Stimulated activated CD4-positive, alpha-beta T cell treated with anti-CD3 and anti-CD28 coated beads, Interleukin-1b, Interleukin-23, amount 100 ng/mL, for 4 hours (primary cell): ENCODE results near the gene MARK2.
A peak's percentile ranks its signal among the peaks of the same experiment; 100 is the strongest.

ENCODE experiments used
- DNase-seq, 2 donors: peaks; one replicate each; pipeline ENCODE4 v3.0.0-alpha.2; 2020; ENCODE audit warnings: low read depth in 2 of 2

MARK2 gene

DNA sequence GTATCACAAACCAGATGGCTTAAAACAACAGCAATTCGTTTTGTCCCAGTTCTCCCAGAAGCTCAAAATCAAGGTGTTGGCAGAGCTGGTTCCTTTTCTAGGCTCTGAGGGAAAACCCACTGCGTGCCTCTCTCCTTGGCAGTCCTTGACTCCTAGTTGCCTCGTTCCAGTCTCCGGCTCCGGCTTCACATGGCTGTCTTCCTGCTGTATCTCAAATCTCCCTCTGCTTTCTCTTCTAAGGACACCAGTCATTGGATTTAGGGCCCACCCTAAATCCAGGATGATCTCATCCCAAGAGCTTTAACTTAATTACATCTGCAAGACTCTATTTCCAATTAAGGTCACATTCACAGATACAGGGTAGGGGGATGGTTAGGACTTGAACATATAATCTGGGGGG, 90.7 kb downstream of the MARK2 start:
- no peak for DNase-seq

- no peak for DNase-seq
These were observed 92.1 kb downstream of the MARK2 start for GRCh38 chr11:63931045-63931444.

GRCh38 chr11:63931876-63932275, 93.0 kb downstream of the MARK2 start:
- DNase-seq = no peak

DNA sequence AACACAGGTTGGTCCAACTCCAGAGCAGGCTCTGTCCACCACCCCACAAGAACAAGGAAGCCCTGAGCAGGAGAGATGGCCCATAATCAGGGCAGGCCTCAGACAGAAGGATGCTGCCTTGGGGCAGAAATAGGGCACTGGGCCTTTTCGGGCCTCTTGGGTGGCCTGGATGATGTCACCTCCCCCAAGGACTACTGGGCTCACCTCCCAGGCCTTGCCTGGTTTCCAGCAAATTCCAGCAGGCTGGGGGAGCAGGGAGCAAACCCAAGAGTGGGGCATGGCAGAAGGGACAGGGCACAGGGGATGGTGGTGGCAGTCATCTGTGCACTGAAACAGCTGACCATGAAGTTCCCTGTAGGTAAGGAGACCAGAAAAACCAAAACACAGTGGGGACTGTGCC, 94.5 kb downstream of the MARK2 start:
- DNase-seq = no peak

DNA sequence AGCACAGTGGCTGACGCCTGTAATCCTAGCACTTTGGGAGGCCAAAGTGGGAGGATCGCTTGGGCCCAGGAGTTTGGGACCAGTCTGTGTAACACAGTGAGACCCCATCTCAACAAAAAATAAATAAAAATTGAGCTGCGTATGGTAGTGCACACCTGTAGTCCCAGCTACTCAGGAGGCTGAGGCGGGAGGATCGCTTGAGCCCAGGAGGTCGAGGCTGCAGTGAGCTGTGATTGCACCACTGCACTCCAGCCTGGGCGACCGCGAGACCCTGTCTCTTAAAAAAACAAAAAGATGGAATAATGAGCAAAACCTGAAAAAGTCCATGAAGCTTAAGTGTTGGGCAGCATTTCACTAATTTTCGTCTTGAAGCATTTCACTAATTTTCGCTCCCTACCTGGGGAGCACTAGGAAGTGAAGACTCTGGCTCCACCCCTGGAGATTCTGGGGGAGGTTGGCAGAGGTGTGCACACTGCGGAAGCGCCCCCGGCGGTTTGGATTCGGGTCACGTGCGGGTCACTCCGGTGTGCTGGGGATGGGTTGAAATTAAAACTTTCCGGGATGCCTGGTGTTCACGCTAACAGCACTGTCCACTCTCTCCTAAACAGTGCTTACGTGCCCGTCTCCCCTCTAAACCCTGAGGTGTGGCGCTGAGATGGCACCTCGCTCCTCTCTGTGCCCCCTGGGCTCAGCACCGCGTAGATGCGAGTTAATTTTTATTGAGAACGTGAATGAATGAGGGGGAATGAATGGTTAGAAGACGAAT, 99.0 kb downstream of the MARK2 start:
- no peak for DNase-seq

DNA sequence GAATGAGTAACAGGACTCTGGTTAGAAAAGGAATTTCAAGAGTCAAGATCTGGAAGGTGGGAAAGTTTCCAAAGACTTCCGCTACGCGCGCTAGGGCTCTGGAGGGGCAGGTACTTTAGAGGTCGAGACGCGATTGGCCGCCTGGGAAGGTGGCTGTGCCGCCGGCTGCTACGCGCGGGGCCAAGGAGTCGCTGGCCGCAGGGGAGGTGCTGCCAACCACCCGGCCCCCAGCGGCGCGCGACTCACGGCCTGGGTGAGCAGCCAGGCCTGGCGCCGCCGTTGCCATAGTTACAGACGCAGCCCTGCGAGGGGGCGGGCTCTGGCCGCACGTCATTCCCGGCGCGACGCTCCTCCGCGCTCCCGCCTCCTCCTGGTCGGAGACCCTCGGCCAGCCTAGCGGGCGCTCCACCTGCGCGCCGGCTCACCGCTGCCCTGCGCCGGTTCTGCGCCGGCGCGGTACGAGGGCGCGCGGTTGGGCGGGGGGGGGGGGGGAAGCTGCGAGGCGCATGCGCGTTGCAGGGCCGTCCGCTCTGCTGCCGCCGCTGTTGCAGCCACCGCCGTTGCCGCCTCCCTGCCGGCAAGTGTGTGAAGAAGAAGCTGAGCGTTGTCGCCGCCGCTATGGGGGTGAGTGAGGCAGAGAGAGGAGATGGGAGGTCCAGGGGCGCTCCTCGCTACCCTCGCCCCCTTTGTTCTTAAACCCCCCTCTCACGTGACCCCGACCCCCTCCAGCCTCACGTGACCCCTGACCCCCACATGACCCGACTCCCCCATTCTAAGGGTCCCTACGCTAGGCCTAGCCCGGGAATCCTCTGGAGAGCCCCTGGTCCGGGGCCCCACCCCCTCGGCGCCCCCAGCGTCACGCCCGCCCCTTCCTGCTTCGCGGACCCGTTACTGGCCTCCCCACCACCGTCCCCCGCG, 99.8 kb downstream of the MARK2 start, which contains the start of gene NAA40:
TSS of gene NAA40 (plus strand) at position 524 of the 918 bp plus-strand sequence. CDS start at position 619, 95 bp downstream.
- DNase-seq = peak; percentile 79 to 88

DNA sequence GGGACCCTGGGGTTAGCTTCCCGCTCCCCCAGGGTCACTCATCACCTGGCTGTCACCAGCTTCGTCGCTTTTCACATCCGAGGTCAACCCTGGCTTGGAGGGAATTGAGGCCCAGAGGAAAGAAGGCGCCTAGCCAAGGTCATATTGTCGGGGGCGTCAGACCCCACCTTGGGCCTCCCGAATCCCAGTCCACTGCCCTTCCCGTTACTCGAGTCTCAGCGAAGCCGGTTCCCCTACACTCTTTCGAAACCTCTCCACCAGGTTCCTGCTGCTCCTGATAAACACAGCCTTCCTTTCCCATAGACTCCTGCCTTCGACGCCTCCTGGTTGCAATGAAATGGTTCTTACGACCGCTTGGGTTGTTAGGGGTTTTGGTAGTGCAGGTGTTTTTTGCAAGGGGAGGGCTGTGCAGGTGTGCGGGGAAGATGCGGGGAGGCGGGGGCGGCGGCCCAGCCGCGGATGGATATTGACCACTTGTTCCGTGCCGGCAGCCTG, 100.5 kb downstream of the MARK2 start:
- DNase-seq = no peak

DNA sequence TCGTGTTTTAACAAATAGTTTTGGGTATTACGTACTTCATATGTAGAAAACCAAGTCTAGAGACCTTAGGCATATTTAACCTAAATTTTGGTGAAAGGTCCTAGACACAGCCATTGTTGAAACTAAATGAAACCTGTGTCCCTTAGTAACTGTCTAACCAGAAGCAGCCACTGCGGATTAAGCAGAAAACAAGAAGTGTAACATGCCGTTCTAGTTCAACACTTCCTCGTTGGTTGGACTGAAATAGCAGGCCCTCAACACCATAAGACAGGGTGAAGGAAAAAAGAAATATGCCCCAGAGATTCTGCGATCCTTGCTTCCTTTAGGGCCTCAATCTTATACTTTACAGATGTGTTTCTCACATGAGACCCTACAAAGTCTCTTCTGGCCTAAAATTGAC, 101.9 kb downstream of the MARK2 start:
- no peak for DNase-seq

DNA sequence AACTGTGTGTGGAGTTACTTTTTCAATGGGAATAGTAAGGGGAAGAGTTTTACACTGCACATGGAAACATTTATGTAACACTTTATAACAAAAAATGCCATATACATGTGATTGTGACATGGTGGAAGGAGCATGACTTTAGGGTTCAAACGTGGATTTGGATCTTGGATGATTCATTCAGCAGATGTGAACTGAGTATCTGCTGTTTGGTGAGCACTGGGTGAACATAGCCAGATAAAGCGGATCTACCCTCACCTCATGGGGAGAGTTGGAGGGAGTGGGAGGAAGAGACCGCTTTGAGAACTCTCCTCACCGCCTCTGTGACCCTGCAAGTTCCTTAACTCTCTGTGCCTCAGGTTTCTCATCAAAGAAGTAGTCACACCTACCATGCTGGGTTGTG, 103.0 kb downstream of the MARK2 start:
- no peak for DNase-seq

- no peak for DNase-seq
These were observed 103.9 kb downstream of the MARK2 start for GRCh38 chr11:63942803-63943202.

- DNase-seq = no peak
These were observed 106.1 kb downstream of the MARK2 start for GRCh38 chr11:63944987-63945386.

- DNase-seq = peak; percentile 32 to 42
These were observed 106.7 kb downstream of the MARK2 start for GRCh38 chr11:63945477-63946163.

DNA sequence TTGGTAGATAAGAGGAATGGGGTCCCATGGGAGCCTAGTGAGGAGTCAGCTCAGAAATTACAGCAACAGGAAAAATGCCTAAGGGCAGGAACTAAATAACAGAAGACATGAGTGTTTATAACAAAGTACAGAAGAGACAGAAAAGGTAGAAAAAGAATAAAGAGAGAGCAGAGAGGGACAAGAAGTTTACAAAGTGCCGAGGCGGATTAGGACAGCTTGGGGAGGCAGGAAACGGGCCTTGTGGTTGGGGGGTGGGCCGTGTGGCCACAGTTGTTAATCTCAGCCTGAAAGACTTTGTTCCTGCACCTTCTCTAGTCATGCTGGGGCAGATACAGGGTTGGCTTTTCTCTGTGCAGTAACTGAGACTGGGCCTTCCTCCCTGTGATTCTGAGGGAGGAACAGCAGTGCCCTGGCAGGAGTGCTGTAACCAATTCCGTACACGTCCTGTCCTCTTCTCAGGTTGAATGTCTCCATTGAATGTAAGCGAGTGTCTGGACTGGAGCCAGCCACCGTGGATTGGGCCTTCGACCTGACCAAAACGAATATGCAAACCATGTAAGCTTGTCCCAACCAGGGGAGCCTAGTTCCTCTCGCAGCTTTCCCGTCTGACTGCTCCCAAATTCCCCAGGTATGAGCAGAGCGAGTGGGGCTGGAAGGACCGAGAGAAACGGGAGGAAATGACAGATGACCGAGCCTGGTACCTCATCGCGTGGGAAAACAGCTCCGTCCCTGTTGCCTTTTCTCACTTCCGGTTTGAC, 113.0 kb downstream of the MARK2 start:
- DNase-seq = no peak

GRCh38 chr11:63952570-63952969, 113.7 kb downstream of the MARK2 start:
- DNase-seq = no peak

GRCh38 chr11:63958008-63958407, 119.1 kb downstream of the MARK2 start:
- no peak for DNase-seq
